GM12864 (cell line): ENCODE data around the gene SHB.

ENCODE experiments used
- DNase-seq: peaks from one replicate; pipeline ENCODE4 v3.0.0-alpha.2; 2011; ENCODE audit warnings: low read depth
- H3K4me3 ChIP-seq: 2 replicates; pipeline ENCODE4 v1.5.1; 2011; ENCODE audit warnings: mild to moderate bottlenecking, low read depth, low read length, control low read depth
- CTCF ChIP-seq: IDR thresholded peaks from 2 replicates; pipeline ENCODE4 v1.5.1; 2011; ENCODE audit warnings: low read depth, mild to moderate bottlenecking, moderate library complexity, low read length, control low read depth, inconsistent platforms; ENCODE audit errors: missing control alignments

SHB gene

GRCh38 chr9:38036359-38037084 lies 32.5 kb downstream of the SHB start:
- H3K4me3 ChIP-seq = no peak overlapping the region

GRCh38 chr9:38035873-38036272 lies 33.2 kb downstream of the SHB start:
- no peak for TF ChIP-seq CTCF
- no peak for DNase-seq
- no peak overlapping the region for H3K4me3 ChIP-seq

More at GRCh38 chr9:38036359-38037084, 32.5 kb downstream of the SHB start:
- no peak for TF ChIP-seq CTCF
- DNase-seq = no peak

GRCh38 chr9:38033941-38034340 lies 35.1 kb downstream of the SHB start:
- no peak for DNase-seq
- no peak for TF ChIP-seq CTCF
- H3K4me3 ChIP-seq = no peak overlapping the region

GRCh38 chr9:38032266-38033110 lies 36.5 kb downstream of the SHB start:
- no peak for TF ChIP-seq CTCF
- DNase-seq = no peak
- no peak overlapping the region for H3K4me3 ChIP-seq

DNA sequence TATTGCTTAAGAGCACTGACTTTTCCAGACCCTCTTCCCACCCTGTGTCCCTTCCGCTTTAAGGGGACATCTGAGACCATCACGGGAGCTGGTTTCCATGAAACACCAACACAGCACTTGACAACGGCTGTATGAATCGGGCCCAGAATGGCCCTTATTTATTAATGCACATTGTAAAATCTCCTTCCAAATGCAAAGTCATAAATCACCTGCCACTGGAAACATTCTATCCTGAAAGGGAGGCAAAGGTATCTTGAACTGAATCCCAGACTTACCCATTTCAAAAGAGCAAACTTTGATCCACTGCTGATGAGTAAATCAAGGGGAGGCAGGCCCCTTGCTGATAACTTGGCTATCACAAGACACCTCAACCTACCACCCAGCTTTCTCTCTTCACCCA lies 37.4 kb downstream of the SHB start:
- TF ChIP-seq CTCF = no peak
- DNase-seq = no peak
- no peak overlapping the region for H3K4me3 ChIP-seq

DNA sequence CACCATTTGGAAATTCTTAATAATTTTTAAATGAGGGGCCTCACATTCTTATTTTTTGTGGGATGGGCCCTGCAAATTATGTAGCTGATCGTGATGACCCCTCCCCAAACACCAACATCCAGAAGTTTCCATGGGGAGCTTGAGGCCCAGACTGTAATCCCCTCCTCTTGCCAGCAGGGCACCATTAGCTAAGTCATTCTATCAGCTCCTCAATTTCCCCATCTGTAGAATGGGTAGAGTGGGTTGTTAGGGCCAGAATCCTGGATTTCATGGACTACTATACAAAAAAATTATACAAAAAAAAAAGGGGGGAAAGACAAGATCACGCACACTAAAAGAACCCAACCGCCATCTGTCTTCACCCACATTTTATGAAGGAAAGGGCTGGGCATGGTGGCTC lies 38.4 kb downstream of the SHB start:
- no peak overlapping the region for H3K4me3 ChIP-seq
- DNase-seq = no peak
- TF ChIP-seq CTCF = peak; percentile 55
